Gastroesophageal sphincter (tissue), 4 donors: ENCODE data around the gene GRM8. TPM values are rescaled to one million over a fixed set of nuclear protein-coding genes. Genes with fewer than 3 reads are reported as not detected.

Experiments used
- ATAC-seq: fragments of 150-250 bp; one replicate; pipeline ENCODE4 v1.9.1; 2016; ENCODE audit warnings: mild to moderate bottlenecking, moderate library complexity
- H3K27ac ChIP-seq, 4 donors: fragments of 200-600 bp; sonication (generic) in 3 of 4; 1 replicate in 3 of 4; 2 replicates in 1 of 4; pipeline ENCODE4 v1.5.1; 2016 to 2019
- H3K27me3 ChIP-seq: fragments of 200-600 bp; sonication (generic); one replicate; pipeline ENCODE4 v1.5.1; 2019
- H3K36me3 ChIP-seq, 2 donors: fragments of 200-600 bp; sonication (generic); one replicate each; pipeline ENCODE4 v1.5.1; 2019; ENCODE audit warnings: control low read depth in 1 of 2
- H3K4me1 ChIP-seq, 3 donors: fragments of 200-600 bp; sonication (generic); 1 replicate in 2 of 3; 2 replicates in 1 of 3; pipeline ENCODE4 v1.5.1; 2016 to 2019; ENCODE audit warnings: control low read depth in 2 of 3
- H3K4me3 ChIP-seq, 2 donors: fragments of 200-600 bp; sonication (generic); one replicate each; pipeline ENCODE4 v1.5.1; 2019; ENCODE audit warnings: mild to moderate bottlenecking in 1 of 2, moderate library complexity in 1 of 2
- H3K9me3 ChIP-seq, 3 donors: fragments of 200-600 bp; sonication (generic); one replicate each; pipeline ENCODE4 v1.5.1; 2017 to 2019; ENCODE audit warnings: control low read depth in 2 of 3
- CTCF ChIP-seq, 4 experiments: fragments of 200-600 bp in 2 of 4; fragments of 450-650 bp in 2 of 4; sonication (generic) in 1 of 4; IDR thresholded peaks; one replicate each; pipeline ENCODE4 v1.5.1; 2017 to 2019; ENCODE audit warnings: antibody characterized with exemption in 4 of 4, mild to moderate bottlenecking in 2 of 4, moderate library complexity in 2 of 4
- EP300 ChIP-seq: sonication (generic); formaldehyde crosslinking; IDR thresholded peaks from one replicate; pipeline ENCODE4 v1.6.1; 2017; ENCODE audit warnings: antibody characterized with exemption, mild to moderate bottlenecking
- POLR2A ChIP-seq, 2 donors: fragments of 450-650 bp; IDR thresholded peaks; one replicate each; pipeline ENCODE4 v1.6.1; 2017; ENCODE audit warnings: antibody characterized with exemption in 2 of 2, mild to moderate bottlenecking in 2 of 2, moderate library complexity in 1 of 2
- POLR2AphosphoS5 ChIP-seq: sonication (generic); formaldehyde crosslinking; IDR thresholded peaks from one replicate; pipeline ENCODE4 v1.6.1; 2017; ENCODE audit warnings: antibody characterized with exemption
- WGBS, 2 donors: methylation state at CpG; one replicate each; pipeline ENCODE4 v1.1.5; 2018; ENCODE audit warnings: low coverage in 1 of 2; 5-methylcytosine and 5-hydroxymethylcytosine counted together
- total RNA-seq, 4 donors: library from RNA; depleted of rRNA; stranded (reverse); fragments of >200 nt; gene quantifications; one replicate each; pipeline ENCODE4 v1.1.0, GENCODE V29; 2016

The GRM8 gene
- total RNA-seq, 4 donors from 2014 or later, result 0.07 to 3.4 (median 0.93) TPM; not detected in 1

- TF ChIP-seq EP300 (no peak), CTCF (IDR thresholded peaks at IDR 0.05) (no peak), POLR2AphosphoS5 (no peak), POLR2A (IDR thresholded peaks at IDR 0.05) (no peak)
- 74 to 81% methylated on average over 3 to 5 of the region's 5 CpGs for whole genome bisulfite sequencing, 2 donors
Observed at GRCh38 chr7:126541406-126541805, 711.3 kb downstream of the GRM8 start.

GRCh38 chr7:126535176-126535575 is 717.6 kb downstream of the GRM8 start:
- Histone ChIP-seq H3K4me3 (no peak overlapping the region), H3K36me3 (no peaks in the 10 kb centered on the region), H3K4me1 (no peaks in the 10 kb centered on the region), H3K27me3 (no peaks in the 10 kb centered on the region), H3K27ac (no peak overlapping the region), H3K9me3 (no peaks in the 10 kb centered on the region)
- no peak for TF ChIP-seq EP300
- 44 to 51% methylated on average over 2 to 3 of the region's 5 CpGs for WGBS, 2 donors
- ATAC-seq, result no peak

More at GRCh38 chr7:126541406-126541805, 711.3 kb downstream of the GRM8 start:
- Histone ChIP-seq H3K4me3 (no peak overlapping the region), H3K27ac (no peak overlapping the region), H3K27me3 (no peaks in the 10 kb centered on the region), H3K4me1 (no peaks in the 10 kb centered on the region), H3K36me3 (no peaks in the 10 kb centered on the region), H3K9me3 (no peaks in the 10 kb centered on the region)
- no peak for ATAC-seq

- WGBS, 2 donors, result 48 to 63% methylated on average over 6 of the region's 7 CpGs
- Histone ChIP-seq H3K36me3 (no peaks in the 10 kb centered on the region), H3K27ac (no peak overlapping the region), H3K9me3 (no peaks in the 10 kb centered on the region), H3K27me3 (no peaks in the 10 kb centered on the region), H3K4me1 (no peaks in the 10 kb centered on the region), H3K4me3 (no peak overlapping the region)
- no peak for ATAC-seq
- TF ChIP-seq POLR2AphosphoS5, result no peak
- no peak for TF ChIP-seq CTCF (IDR thresholded peaks at IDR 0.05)
- no peak for TF ChIP-seq EP300
- no peak for TF ChIP-seq POLR2A (IDR thresholded peaks at IDR 0.05)
Observed at GRCh38 chr7:126533715-126534114, 719.0 kb downstream of the GRM8 start.

- Histone ChIP-seq H3K4me1 (no peaks in the 10 kb centered on the region), H3K27me3 (no peaks in the 10 kb centered on the region), H3K4me3 (no peak overlapping the region), H3K36me3 (no peaks in the 10 kb centered on the region), H3K9me3 (no peaks in the 10 kb centered on the region), H3K27ac (no peak overlapping the region)
- no peak for ATAC-seq
- TF ChIP-seq CTCF (IDR thresholded peaks at IDR 0.05) (no peak), POLR2AphosphoS5 (no peak)
Observed at GRCh38 chr7:126529833-126530232, 722.9 kb downstream of the GRM8 start.

- H3K27me3 ChIP-seq, result no peaks in the 10 kb centered on the region
- no peak for ATAC-seq
- no peak overlapping the region for H3K4me3 ChIP-seq
- no peaks in the 10 kb centered on the region for H3K36me3 ChIP-seq
- no peaks in the 10 kb centered on the region for H3K9me3 ChIP-seq
- WGBS, 2 donors, result 84 to 86% methylated on average over 3 of the region's 3 CpGs
- H3K27ac ChIP-seq, result no peak overlapping the region
- no peaks in the 10 kb centered on the region for H3K4me1 ChIP-seq
- TF ChIP-seq POLR2AphosphoS5 (no peak), POLR2A (IDR thresholded peaks at IDR 0.05) (no peak), CTCF (IDR thresholded peaks at IDR 0.05) (no peak), EP300 (no peak)
Observed at GRCh38 chr7:126529254-126529653, 723.5 kb downstream of the GRM8 start.

GRCh38 chr7:126525906-126526305 is 726.8 kb downstream of the GRM8 start:
- H3K36me3 ChIP-seq, result no peaks in the 10 kb centered on the region
- 94 to 100% methylated on average over 2 of the region's 2 CpGs for WGBS, 2 donors
- TF ChIP-seq CTCF (IDR thresholded peaks at IDR 0.05), result no peak
- TF ChIP-seq EP300, result no peak
- TF ChIP-seq POLR2AphosphoS5, result no peak
- TF ChIP-seq POLR2A (IDR thresholded peaks at IDR 0.05), result no peak
- H3K4me1 ChIP-seq, result no peaks in the 10 kb centered on the region
- no peak overlapping the region for H3K4me3 ChIP-seq
- ATAC-seq, result no peak
- H3K9me3 ChIP-seq, result no peaks in the 10 kb centered on the region
- H3K27ac ChIP-seq, result no peak overlapping the region
- H3K27me3 ChIP-seq, result no peaks in the 10 kb centered on the region
